Neural cell (in vitro differentiated cells): Measurements from ENCODE around the gene C6orf141. TPM values are rescaled to one million over a fixed set of nuclear protein-coding genes. Genes with fewer than 3 reads are reported as not detected.

ENCODE experiments used
- H2AFZ ChIP-seq: fragments of 200-600, 300-800 bp; sonication (generic), shearing (Covaris generic); 2 replicates; pipeline ENCODE4 v1.6.0; 2014; ENCODE audit warnings: low read depth, mild to moderate bottlenecking, antibody characterized with exemption, low read length, moderate library complexity
- H3F3A ChIP-seq: fragments of 200-600 bp; shearing (Covaris generic); 2 replicates; pipeline ENCODE4 v1.6.1; 2016; ENCODE audit warnings: mild to moderate bottlenecking, moderate library complexity, mixed read lengths, antibody characterized with exemption, low read length; ENCODE audit not compliant: insufficient read depth, poor library complexity, severe bottlenecking
- H3K27ac ChIP-seq: fragments of 200-600, 300-800 bp; sonication (generic), shearing (Covaris generic); 2 replicates; pipeline ENCODE4 v1.5.1; 2014; ENCODE audit warnings: mild to moderate bottlenecking, low read length, moderate library complexity
- H3K27me3 ChIP-seq: fragments of 300-800, 200-600 bp; sonication (generic), shearing (Covaris generic); 2 replicates; pipeline ENCODE4 v1.6.0; 2014; ENCODE audit warnings: mild to moderate bottlenecking, low read depth, low read length, moderate library complexity; ENCODE audit not compliant: insufficient read depth
- H3K36me3 ChIP-seq: fragments of 300-800, 200-600 bp; sonication (generic), shearing (Covaris generic); 2 replicates; pipeline ENCODE4 v1.5.1; 2014; ENCODE audit warnings: mild to moderate bottlenecking, antibody characterized with exemption, low read length, moderate library complexity; ENCODE audit not compliant: insufficient read depth
- H3K4me2 ChIP-seq: fragments of 300-800, 200-600 bp; sonication (generic), shearing (Covaris generic); 2 replicates; pipeline ENCODE4 v1.6.0; 2014; ENCODE audit warnings: mild to moderate bottlenecking, low read length
- H3K4me3 ChIP-seq: fragments of 300-800, 200-600 bp; sonication (generic), shearing (Covaris generic); 2 replicates; pipeline ENCODE4 v1.5.1; 2014; ENCODE audit warnings: mild to moderate bottlenecking, low read length, moderate library complexity
- H3K79me2 ChIP-seq: fragments of 200-600 bp; shearing (Covaris generic); replicated peaks from 2 replicates; pipeline ENCODE4 v1.6.0; 2014; ENCODE audit warnings: mild to moderate bottlenecking, low read length, moderate library complexity; ENCODE audit not compliant: insufficient read depth
- H3K9ac ChIP-seq: fragments of 300-800, 200-600 bp; sonication (generic), shearing (Covaris generic); 2 replicates; pipeline ENCODE4 v1.6.1; 2016; ENCODE audit warnings: mild to moderate bottlenecking, low read length, mixed read lengths
- H3K9me2 ChIP-seq: fragments of 200-600 bp; shearing (Covaris generic); 2 replicates; pipeline ENCODE4 v1.6.1; 2016; ENCODE audit warnings: mild to moderate bottlenecking, low read length, mixed read lengths; ENCODE audit not compliant: insufficient read depth
- H3K9me3 ChIP-seq: fragments of 200-600, 300-800 bp; sonication (generic), shearing (Covaris generic); 2 replicates; pipeline ENCODE4 v1.6.1; 2016; ENCODE audit warnings: mild to moderate bottlenecking, mixed run types, low read length, moderate library complexity, mixed read lengths
- H4K20me1 ChIP-seq: fragments of 200-600 bp; shearing (Covaris generic); 2 replicates; pipeline ENCODE4 v1.6.1; 2016; ENCODE audit warnings: mild to moderate bottlenecking, mixed run types; ENCODE audit not compliant: insufficient read depth
- EP300 ChIP-seq: fragments of 450-650 bp; conservative IDR thresholded peaks from 2 replicates; pipeline ENCODE4 v1.6.1; 2014; ENCODE audit warnings: antibody characterized with exemption, mild to moderate bottlenecking, moderate library complexity; ENCODE audit not compliant: poor library complexity, severe bottlenecking
- EZH2 ChIP-seq: fragments of 200-600, 300-800 bp; shearing (Covaris generic), sonication (generic); IDR thresholded peaks from 2 replicates; pipeline ENCODE4 v1.6.1; 2014; ENCODE audit warnings: antibody characterized with exemption, low read length, borderline replicate concordance, mild to moderate bottlenecking; ENCODE audit not compliant: insufficient read depth, poor library complexity, severe bottlenecking
- MXI1 ChIP-seq: fragments of 450-650 bp; conservative IDR thresholded peaks from 2 replicates; pipeline ENCODE4 v1.6.1; 2014; ENCODE audit warnings: antibody characterized with exemption, mild to moderate bottlenecking; ENCODE audit not compliant: poor library complexity, severe bottlenecking
- POLR2AphosphoS5 ChIP-seq: IDR thresholded peaks from 2 replicates; pipeline ENCODE4 v1.6.1; 2012
- RAD21 ChIP-seq: fragments of 450-650 bp; conservative IDR thresholded peaks from 2 replicates; pipeline ENCODE4 v1.6.1; 2014; ENCODE audit warnings: antibody characterized with exemption, mild to moderate bottlenecking, moderate library complexity
- REST ChIP-seq: IDR thresholded peaks from 2 replicates; pipeline ENCODE4 v1.6.1; 2012; ENCODE audit warnings: borderline replicate concordance
- SMC3 ChIP-seq: fragments of 450-650 bp; conservative IDR thresholded peaks from 2 replicates; pipeline ENCODE4 v1.6.1; 2014; ENCODE audit warnings: antibody characterized with exemption, mild to moderate bottlenecking, moderate library complexity; ENCODE audit not compliant: poor library complexity
- TAF1 ChIP-seq: IDR thresholded peaks from 2 replicates; pipeline ENCODE4 v1.6.1; 2012; ENCODE audit warnings: low read depth
- polyA plus RNA-seq: library from polyadenylated mRNA; depleted of rRNA; stranded (reverse); fragments of >200 nt; gene quantifications from 2 replicates; pipeline ENCODE4 v1.2.3, GENCODE V29; 2014
- TF ChIP-seq, protein P1 (sequence below): fragments of 450-650 bp; IDR thresholded peaks from 2 replicates; pipeline ENCODE4 v1.5.1; 2014; ENCODE audit warnings: antibody characterized with exemption, mild to moderate bottlenecking, moderate library complexity; ENCODE audit not compliant: poor library complexity, severe bottlenecking

C6orf141 gene
- polyA plus RNA-seq, 1 donor from 2014 or later, result not detected

- H3K4me2 ChIP-seq, result no peak overlapping the region
- H4K20me1 ChIP-seq, result no peaks in the 10 kb centered on the region
- H3K9ac ChIP-seq, result no peak overlapping the region
- H2AFZ ChIP-seq, result no peak overlapping the region
- H3K36me3 ChIP-seq, result no peaks in the 10 kb centered on the region
- H3K9me2 ChIP-seq, result no peaks in the 10 kb centered on the region
- no peak for TF ChIP-seq EP300
- no peak for TF ChIP-seq RAD21
- TF ChIP-seq MXI1, result no peak
- TF ChIP-seq TAF1, result no peak
- TF ChIP-seq SMC3, result no peak
- no peaks in the 10 kb centered on the region for H3K79me2 ChIP-seq
- no peak overlapping the region for H3K27ac ChIP-seq
- peaks cover 4% of the 10 kb centered on the region for H3F3A ChIP-seq
- no peaks in the 10 kb centered on the region for H3K9me3 ChIP-seq
- H3K4me3 ChIP-seq, result peak overlapping the region; percentile 66
- H3K27me3 ChIP-seq, result peaks cover 31% of the 10 kb centered on the region
These were observed 577 bp upstream of the C6orf141 start for GRCh38 chr6:49549691-49550491.

- Histone ChIP-seq H4K20me1 (no peaks in the 10 kb centered on the region), H3K27ac (no peak overlapping the region), H3K79me2 (no peaks in the 10 kb centered on the region), H3K27me3 (peaks cover 31% of the 10 kb centered on the region), H3K9me3 (no peaks in the 10 kb centered on the region), H3F3A (peaks cover 4% of the 10 kb centered on the region), H3K9me2 (no peaks in the 10 kb centered on the region), H3K4me3 (peak overlapping the region; percentile 66), H2AFZ (no peak overlapping the region), H3K9ac (no peak overlapping the region), H3K4me2 (peak overlapping the region; percentile 83), H3K36me3 (no peaks in the 10 kb centered on the region)
- TF ChIP-seq SMC3, result no peak
- TF ChIP-seq, protein P1, sequence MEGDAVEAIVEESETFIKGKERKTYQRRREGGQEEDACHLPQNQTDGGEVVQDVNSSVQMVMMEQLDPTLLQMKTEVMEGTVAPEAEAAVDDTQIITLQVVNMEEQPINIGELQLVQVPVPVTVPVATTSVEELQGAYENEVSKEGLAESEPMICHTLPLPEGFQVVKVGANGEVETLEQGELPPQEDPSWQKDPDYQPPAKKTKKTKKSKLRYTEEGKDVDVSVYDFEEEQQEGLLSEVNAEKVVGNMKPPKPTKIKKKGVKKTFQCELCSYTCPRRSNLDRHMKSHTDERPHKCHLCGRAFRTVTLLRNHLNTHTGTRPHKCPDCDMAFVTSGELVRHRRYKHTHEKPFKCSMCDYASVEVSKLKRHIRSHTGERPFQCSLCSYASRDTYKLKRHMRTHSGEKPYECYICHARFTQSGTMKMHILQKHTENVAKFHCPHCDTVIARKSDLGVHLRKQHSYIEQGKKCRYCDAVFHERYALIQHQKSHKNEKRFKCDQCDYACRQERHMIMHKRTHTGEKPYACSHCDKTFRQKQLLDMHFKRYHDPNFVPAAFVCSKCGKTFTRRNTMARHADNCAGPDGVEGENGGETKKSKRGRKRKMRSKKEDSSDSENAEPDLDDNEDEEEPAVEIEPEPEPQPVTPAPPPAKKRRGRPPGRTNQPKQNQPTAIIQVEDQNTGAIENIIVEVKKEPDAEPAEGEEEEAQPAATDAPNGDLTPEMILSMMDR, result no peak
- peak; percentile 5 for TF ChIP-seq POLR2AphosphoS5
- no peak for TF ChIP-seq EP300
These were observed 804 bp downstream of the C6orf141 start for GRCh38 chr6:49551078-49551865.

DNA sequence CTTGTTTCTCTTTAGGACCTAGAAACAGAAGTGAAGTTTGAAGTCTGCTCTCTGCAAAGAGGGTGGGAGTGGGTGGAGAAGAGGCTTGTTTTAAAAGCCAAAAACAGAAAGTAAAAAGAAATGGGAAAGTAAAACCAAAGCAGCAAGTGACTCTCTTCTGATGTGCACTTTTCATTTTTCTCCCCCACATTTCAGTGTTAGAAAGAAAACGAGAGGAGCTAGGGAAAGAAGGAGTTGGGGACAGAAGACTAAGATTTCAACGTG is 1.3 kb downstream of the C6orf141 start:
- no peak overlapping the region for H3K27ac ChIP-seq
- peak overlapping the region; percentile 66 for H3K4me3 ChIP-seq
- H3K79me2 ChIP-seq, result no peaks in the 10 kb centered on the region
- no peak overlapping the region for H3K9ac ChIP-seq
- no peaks in the 10 kb centered on the region for H3K9me2 ChIP-seq
- no peak overlapping the region for H2AFZ ChIP-seq
- H3F3A ChIP-seq, result peaks cover 4% of the 10 kb centered on the region
- H3K4me2 ChIP-seq, result peak overlapping the region; percentile 83
- H3K36me3 ChIP-seq, result no peaks in the 10 kb centered on the region
- no peaks in the 10 kb centered on the region for H4K20me1 ChIP-seq
- TF ChIP-seq RAD21, result no peak
- no peak for TF ChIP-seq MXI1
- TF ChIP-seq TAF1, result no peak
- TF ChIP-seq EP300, result no peak
- no peak for TF ChIP-seq REST
- no peak for TF ChIP-seq EZH2
- no peak for TF ChIP-seq POLR2AphosphoS5
- TF ChIP-seq SMC3, result no peak
- TF ChIP-seq, protein P1, result no peak
- no peaks in the 10 kb centered on the region for H3K9me3 ChIP-seq
- peaks cover 31% of the 10 kb centered on the region for H3K27me3 ChIP-seq
